Tibial nerve (tissue), 4 donors: ENCODE results near the gene PRB2.
"Not testable (repeated sequence)": the region's sequence is repeated elsewhere in the genome, so short reads cannot be mapped to it uniquely, and the experiment has no call there.

Source experiments
- EP300 ChIP-seq, 2 donors: sonication (generic); formaldehyde crosslinking; IDR thresholded peaks; one replicate each; pipeline ENCODE4 v1.6.1; 2017; ENCODE audit warnings: antibody characterized with exemption in 2 of 2, mild to moderate bottlenecking in 1 of 2
- POLR2A ChIP-seq, 2 donors: fragments of 450-650 bp; IDR thresholded peaks; one replicate each; pipeline ENCODE4 v1.6.1; 2017; ENCODE audit warnings: antibody characterized with exemption in 2 of 2, mild to moderate bottlenecking in 2 of 2, moderate library complexity in 2 of 2
- TF ChIP-seq, protein P1 (sequence below), 5 experiments: fragments of 200-600 bp in 3 of 5; fragments of 450-650 bp in 2 of 5; sonication (generic) in 3 of 5; IDR thresholded peaks; one replicate each; pipeline ENCODE4 v1.5.1; 2016 to 2019; ENCODE audit warnings: antibody characterized with exemption in 5 of 5, mild to moderate bottlenecking in 3 of 5, moderate library complexity in 2 of 5

- TF ChIP-seq, protein P1, sequence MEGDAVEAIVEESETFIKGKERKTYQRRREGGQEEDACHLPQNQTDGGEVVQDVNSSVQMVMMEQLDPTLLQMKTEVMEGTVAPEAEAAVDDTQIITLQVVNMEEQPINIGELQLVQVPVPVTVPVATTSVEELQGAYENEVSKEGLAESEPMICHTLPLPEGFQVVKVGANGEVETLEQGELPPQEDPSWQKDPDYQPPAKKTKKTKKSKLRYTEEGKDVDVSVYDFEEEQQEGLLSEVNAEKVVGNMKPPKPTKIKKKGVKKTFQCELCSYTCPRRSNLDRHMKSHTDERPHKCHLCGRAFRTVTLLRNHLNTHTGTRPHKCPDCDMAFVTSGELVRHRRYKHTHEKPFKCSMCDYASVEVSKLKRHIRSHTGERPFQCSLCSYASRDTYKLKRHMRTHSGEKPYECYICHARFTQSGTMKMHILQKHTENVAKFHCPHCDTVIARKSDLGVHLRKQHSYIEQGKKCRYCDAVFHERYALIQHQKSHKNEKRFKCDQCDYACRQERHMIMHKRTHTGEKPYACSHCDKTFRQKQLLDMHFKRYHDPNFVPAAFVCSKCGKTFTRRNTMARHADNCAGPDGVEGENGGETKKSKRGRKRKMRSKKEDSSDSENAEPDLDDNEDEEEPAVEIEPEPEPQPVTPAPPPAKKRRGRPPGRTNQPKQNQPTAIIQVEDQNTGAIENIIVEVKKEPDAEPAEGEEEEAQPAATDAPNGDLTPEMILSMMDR (IDR thresholded peaks at IDR 0.05) = not testable (repeated sequence)
- TF ChIP-seq POLR2A, EP300 (IDR thresholded peaks at IDR 0.05): not testable (repeated sequence)
Observed at GRCh38 chr12:11377420-11377819, 17.9 kb downstream of the PRB2 start.
